Thoracic aorta (tissue), 2 donors: Measurements from ENCODE around the gene SSUH2. TPM values are rescaled to one million over a fixed set of nuclear protein-coding genes. Genes with fewer than 3 reads are reported as not detected.

Source experiments
- ATAC-seq: fragments of 150-250 bp; one replicate; pipeline ENCODE4 v1.8.0; 2017; ENCODE audit warnings: low read depth; ENCODE audit not compliant: insufficient number of reproducible peaks, low FRiP score
- DNase-seq: peaks from one replicate; pipeline ENCODE4 v3.0.0-alpha.2; 2020; ENCODE audit warnings: low spot score
- H3K27ac ChIP-seq, 2 donors: fragments of 200-600 bp; sonication (generic); 1 replicate in 1 of 2; 2 replicates in 1 of 2; pipeline ENCODE4 v1.5.1; 2016; ENCODE audit warnings: mild to moderate bottlenecking in 2 of 2, moderate library complexity in 2 of 2
- H3K27me3 ChIP-seq: fragments of 200-600 bp; sonication (generic); replicated peaks from 2 replicates; pipeline ENCODE4 v1.6.0; 2016; ENCODE audit warnings: mild to moderate bottlenecking; ENCODE audit not compliant: insufficient read depth
- H3K36me3 ChIP-seq: fragments of 200-600 bp; sonication (generic); one replicate; pipeline ENCODE4 v1.5.1; 2016
- H3K4me1 ChIP-seq, 2 donors: fragments of 200-600 bp; sonication (generic); 1 replicate in 1 of 2; 2 replicates in 1 of 2; pipeline versions ENCODE4 v1.5.1 to v1.6.0; 2016; ENCODE audit warnings: low read depth in 2 of 2, mild to moderate bottlenecking in 1 of 2; ENCODE audit not compliant: control insufficient read depth in 1 of 2
- H3K4me3 ChIP-seq: fragments of 200-600 bp; sonication (generic); 2 replicates; pipeline ENCODE4 v1.5.1; 2016; ENCODE audit warnings: mild to moderate bottlenecking
- H3K9me3 ChIP-seq: fragments of 200-600 bp; sonication (generic); 2 replicates; pipeline ENCODE4 v1.5.1; 2016
- CTCF ChIP-seq: fragments of 200-600 bp; sonication (generic); IDR thresholded peaks from one replicate; pipeline ENCODE4 v1.5.1; 2019; ENCODE audit warnings: antibody characterized with exemption
- total RNA-seq, 2 donors: library from RNA; depleted of rRNA; stranded (reverse); fragments of >200 nt; gene quantifications; one replicate each; pipeline versions ENCODE4 v1.1.0 to v1.2.3, GENCODE V29; 2016

SSUH2 gene
- total RNA-seq, 2 donors from 2014 or later = 0.14 TPM; not detected in 1

GRCh38 chr3:8660175-8661118 lies 15.8 kb upstream of the SSUH2 start:
- DNase-seq = no peak
- no peak for TF ChIP-seq CTCF
- ATAC-seq = no peak

GRCh38 chr3:8659242-8659641 lies 14.6 kb upstream of the SSUH2 start:
- peaks cover 46 to 62% of the 10 kb centered on the region in 2 donors for H3K4me1 ChIP-seq
- no peak for ATAC-seq
- H3K27ac ChIP-seq = peak overlapping the region; percentile 73 to 89
- no peak for DNase-seq
- H3K4me3 ChIP-seq = no peak overlapping the region
- no peak for TF ChIP-seq CTCF
- no peaks in the 10 kb centered on the region for H3K36me3 ChIP-seq
- no peaks in the 10 kb centered on the region for H3K9me3 ChIP-seq
- H3K27me3 ChIP-seq = no peaks in the 10 kb centered on the region

More at GRCh38 chr3:8660175-8661118, 15.8 kb upstream of the SSUH2 start:
- Histone ChIP-seq H3K4me3 (peak overlapping the region; percentile 9), H3K27me3 (no peaks in the 10 kb centered on the region), H3K9me3 (no peaks in the 10 kb centered on the region), H3K4me1 (peaks cover 45 to 63% of the 10 kb centered on the region in 2 donors), H3K36me3 (no peaks in the 10 kb centered on the region), H3K27ac (peak overlapping the region; percentile 73 to 89)

GRCh38 chr3:8658306-8659212 lies 14.0 kb upstream of the SSUH2 start:
- H3K4me1 ChIP-seq = peaks cover 46 to 62% of the 10 kb centered on the region in 2 donors
- TF ChIP-seq CTCF = no peak
- no peaks in the 10 kb centered on the region for H3K27me3 ChIP-seq
- H3K27ac ChIP-seq = peak overlapping the region; percentile 80 to 89
- peak; percentile 80 for ATAC-seq
- peak; percentile 86 for DNase-seq
- no peaks in the 10 kb centered on the region for H3K36me3 ChIP-seq
- no peaks in the 10 kb centered on the region for H3K9me3 ChIP-seq
- peak overlapping the region; percentile 24 for H3K4me3 ChIP-seq

GRCh38 chr3:8657804-8658305 lies 13.3 kb upstream of the SSUH2 start:
- Histone ChIP-seq H3K27me3 (no peaks in the 10 kb centered on the region), H3K4me3 (peak overlapping the region; percentile 24), H3K27ac (peak overlapping the region; percentile 80 to 89), H3K9me3 (no peaks in the 10 kb centered on the region), H3K36me3 (no peaks in the 10 kb centered on the region), H3K4me1 (peaks cover 46 to 62% of the 10 kb centered on the region in 2 donors)
- DNase-seq = no peak
- no peak for TF ChIP-seq CTCF
- ATAC-seq = no peak
